GM12878 (cell line): ENCODE data around the gene SENP6. TPM values are rescaled to one million over a fixed set of nuclear protein-coding genes. Genes with fewer than 3 reads are reported as not detected.

Source experiments
- CREM ChIP-seq: IDR thresholded peaks from 2 replicates; pipeline ENCODE4 v1.6.1; 2014; ENCODE audit warnings: antibody characterized with exemption, low read depth
- JUNB ChIP-seq: IDR thresholded peaks from 2 replicates; pipeline ENCODE4 v1.6.1; 2016; ENCODE audit warnings: antibody characterized with exemption, mild to moderate bottlenecking
- KAT2A ChIP-seq: conservative IDR thresholded peaks from 2 replicates; pipeline ENCODE4 v1.6.1; 2011; ENCODE audit warnings: low read depth, low read length; ENCODE audit not compliant: control insufficient read depth
- STAT1 ChIP-seq: fragments of 450-650 bp; conservative IDR thresholded peaks from 2 replicates; pipeline ENCODE4 v1.6.1; 2014; ENCODE audit warnings: antibody characterized with exemption, mild to moderate bottlenecking
- TCF3 ChIP-seq: IDR thresholded peaks from 2 replicates; pipeline ENCODE4 v1.6.1; 2012; ENCODE audit warnings: low read depth, mild to moderate bottlenecking, low read length, borderline replicate concordance; ENCODE audit not compliant: insufficient read depth
- polyA plus RNA-seq, 11 experiments: library from polyadenylated mRNA; depleted of rRNA in 4 of 11; unstranded in 6 of 11; stranded (reverse) in 5 of 11; fragments of >200 nt; fragmentation: Nextera tagmentation in 4 of 11; fragmentation: Illumina TruSeq in 1 of 11; extraction: Ambion mirVana in 4 of 11; extraction: Trizol in 1 of 11; gene quantifications; 1 replicate in 1 of 11; 2 replicates in 10 of 11; pipeline versions ENCODE4 v1.2.1 to v1.2.3, GENCODE V29; 2011 to 2016; ENCODE audit warnings: inconsistent platforms in 2 of 11, missing spikeins in 2 of 11, low read depth in 1 of 11
- small RNA-seq: library from RNA; depleted of rRNA; stranded (forward); fragments of <200 nt; gene quantifications from one replicate; pipeline ENCODE3, GENCODE V24; 2014
- total RNA-seq, 4 experiments: library from RNA; depleted of rRNA in 3 of 4; stranded (reverse); fragments of >200 nt in 3 of 4; fragmentation: Illumina TruSeq in 1 of 4; extraction: Trizol in 1 of 4; gene quantifications; 2 replicates each; pipeline versions ENCODE4 v1.2.1 to v1.2.3, GENCODE V29; 2013 to 2021
- TF ChIP-seq, protein P1 (sequence below): fragments of 450-650 bp; conservative IDR thresholded peaks from 2 replicates; pipeline ENCODE4 v1.6.1; 2017; ENCODE audit warnings: mild to moderate bottlenecking, moderate library complexity
- TF ChIP-seq, protein P2 (sequence below): fragments of 450-650 bp; formaldehyde crosslinking; IDR thresholded peaks from 2 replicates; pipeline ENCODE4 v1.5.0; 2022; ENCODE audit warnings: mild to moderate bottlenecking, missing genetic modification characterization
- TF ChIP-seq, protein P3 (sequence below): fragments of 450-650 bp; IDR thresholded peaks from 2 replicates; pipeline ENCODE4 v1.6.1; 2016; ENCODE audit warnings: mild to moderate bottlenecking

The SENP6 gene
- total and polyA plus RNA-seq, 10 of the 15 experiments (the other 5 are each of a cell fraction or from before 2014, with no cell fraction given) = 10.7 to 70.0 (median 42.3) TPM

DNA sequence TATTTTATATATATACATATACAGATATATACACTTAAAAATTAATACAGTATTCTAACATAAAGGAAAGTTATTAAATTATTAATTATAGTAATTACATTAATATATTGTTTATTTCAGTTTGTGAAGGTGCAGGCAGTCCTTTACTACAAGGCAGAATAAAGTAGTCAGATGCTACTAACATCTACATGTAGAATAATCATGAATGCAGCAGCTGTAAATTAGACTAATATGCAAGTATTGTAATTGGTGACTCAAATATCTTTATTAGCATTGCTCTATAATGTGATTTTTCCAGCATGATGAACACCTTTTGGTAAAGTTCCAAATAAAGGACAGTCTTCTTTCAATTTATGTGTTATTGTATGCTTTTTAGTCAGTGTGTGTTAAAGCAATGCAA lies 164.7 kb downstream of the SENP6 start (continued):
- TF ChIP-seq, protein P1, sequence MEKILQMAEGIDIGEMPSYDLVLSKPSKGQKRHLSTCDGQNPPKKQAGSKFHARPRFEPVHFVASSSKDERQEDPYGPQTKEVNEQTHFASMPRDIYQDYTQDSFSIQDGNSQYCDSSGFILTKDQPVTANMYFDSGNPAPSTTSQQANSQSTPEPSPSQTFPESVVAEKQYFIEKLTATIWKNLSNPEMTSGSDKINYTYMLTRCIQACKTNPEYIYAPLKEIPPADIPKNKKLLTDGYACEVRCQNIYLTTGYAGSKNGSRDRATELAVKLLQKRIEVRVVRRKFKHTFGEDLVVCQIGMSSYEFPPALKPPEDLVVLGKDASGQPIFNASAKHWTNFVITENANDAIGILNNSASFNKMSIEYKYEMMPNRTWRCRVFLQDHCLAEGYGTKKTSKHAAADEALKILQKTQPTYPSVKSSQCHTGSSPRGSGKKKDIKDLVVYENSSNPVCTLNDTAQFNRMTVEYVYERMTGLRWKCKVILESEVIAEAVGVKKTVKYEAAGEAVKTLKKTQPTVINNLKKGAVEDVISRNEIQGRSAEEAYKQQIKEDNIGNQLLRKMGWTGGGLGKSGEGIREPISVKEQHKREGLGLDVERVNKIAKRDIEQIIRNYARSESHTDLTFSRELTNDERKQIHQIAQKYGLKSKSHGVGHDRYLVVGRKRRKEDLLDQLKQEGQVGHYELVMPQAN = no peak
- TF ChIP-seq, protein P2, sequence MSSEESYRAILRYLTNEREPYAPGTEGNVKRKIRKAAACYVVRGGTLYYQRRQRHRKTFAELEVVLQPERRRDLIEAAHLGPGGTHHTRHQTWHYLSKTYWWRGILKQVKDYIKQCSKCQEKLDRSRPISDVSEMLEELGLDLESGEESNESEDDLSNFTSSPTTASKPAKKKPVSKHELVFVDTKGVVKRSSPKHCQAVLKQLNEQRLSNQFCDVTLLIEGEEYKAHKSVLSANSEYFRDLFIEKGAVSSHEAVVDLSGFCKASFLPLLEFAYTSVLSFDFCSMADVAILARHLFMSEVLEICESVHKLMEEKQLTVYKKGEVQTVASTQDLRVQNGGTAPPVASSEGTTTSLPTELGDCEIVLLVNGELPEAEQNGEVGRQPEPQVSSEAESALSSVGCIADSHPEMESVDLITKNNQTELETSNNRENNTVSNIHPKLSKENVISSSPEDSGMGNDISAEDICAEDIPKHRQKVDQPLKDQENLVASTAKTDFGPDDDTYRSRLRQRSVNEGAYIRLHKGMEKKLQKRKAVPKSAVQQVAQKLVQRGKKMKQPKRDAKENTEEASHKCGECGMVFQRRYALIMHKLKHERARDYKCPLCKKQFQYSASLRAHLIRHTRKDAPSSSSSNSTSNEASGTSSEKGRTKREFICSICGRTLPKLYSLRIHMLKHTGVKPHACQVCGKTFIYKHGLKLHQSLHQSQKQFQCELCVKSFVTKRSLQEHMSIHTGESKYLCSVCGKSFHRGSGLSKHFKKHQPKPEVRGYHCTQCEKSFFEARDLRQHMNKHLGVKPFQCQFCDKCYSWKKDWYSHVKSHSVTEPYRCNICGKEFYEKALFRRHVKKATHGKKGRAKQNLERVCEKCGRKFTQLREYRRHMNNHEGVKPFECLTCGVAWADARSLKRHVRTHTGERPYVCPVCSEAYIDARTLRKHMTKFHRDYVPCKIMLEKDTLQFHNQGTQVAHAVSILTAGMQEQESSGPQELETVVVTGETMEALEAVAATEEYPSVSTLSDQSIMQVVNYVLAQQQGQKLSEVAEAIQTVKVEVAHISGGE (CRISPR knock-in tag) = no peak
- TF ChIP-seq JUNB (no peak), KAT2A (no peak), STAT1 (no peak), TCF3 (no peak), CREM (no peak)
- TF ChIP-seq, protein P3, sequence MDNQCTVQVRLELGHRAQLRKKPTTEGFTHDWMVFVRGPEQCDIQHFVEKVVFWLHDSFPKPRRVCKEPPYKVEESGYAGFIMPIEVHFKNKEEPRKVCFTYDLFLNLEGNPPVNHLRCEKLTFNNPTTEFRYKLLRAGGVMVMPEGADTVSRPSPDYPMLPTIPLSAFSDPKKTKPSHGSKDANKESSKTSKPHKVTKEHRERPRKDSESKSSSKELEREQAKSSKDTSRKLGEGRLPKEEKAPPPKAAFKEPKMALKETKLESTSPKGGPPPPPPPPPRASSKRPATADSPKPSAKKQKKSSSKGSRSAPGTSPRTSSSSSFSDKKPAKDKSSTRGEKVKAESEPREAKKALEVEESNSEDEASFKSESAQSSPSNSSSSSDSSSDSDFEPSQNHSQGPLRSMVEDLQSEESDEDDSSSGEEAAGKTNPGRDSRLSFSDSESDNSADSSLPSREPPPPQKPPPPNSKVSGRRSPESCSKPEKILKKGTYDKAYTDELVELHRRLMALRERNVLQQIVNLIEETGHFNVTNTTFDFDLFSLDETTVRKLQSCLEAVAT = no peak

Small RNA genes within 50 kb of the gene (small RNA-seq; reads per million reads assigned to genes)
- gene RNU6-1016P (not detected), gene RNU6-1338P (not detected), gene RNU6-155P (not detected)

Other genes starting within 250 kb of the SENP6 start
- gene FILIP1, start 108.1 kb upstream of the SENP6 start, total RNA-seq (2014; rRNA removed) = 0.56 and 0.71 TPM in 2 replicates
- 0.92 and 0.98 TPM in 2 replicates for gene FILIP1, start 108.1 kb upstream of the SENP6 start, total RNA-seq (2014; rRNA removed; fragmentation: Illumina TruSeq; extraction: Trizol)
- gene FILIP1, start 108.1 kb upstream of the SENP6 start, total RNA-seq (2021) = 0.43 and 0.54 TPM in 2 replicates
- gene FILIP1, start 108.1 kb upstream of the SENP6 start, polyA plus RNA-seq (2011; rRNA removed) = 2.0 and 3.1 TPM in 2 replicates
- gene FILIP1, start 108.1 kb upstream of the SENP6 start, polyA plus RNA-seq (2014; fragmentation: Illumina TruSeq; extraction: Trizol) = 0.48 and 0.74 TPM in 2 replicates
- gene FILIP1, start 108.1 kb upstream of the SENP6 start, polyA plus RNA-seq (2014; fragmentation: Nextera tagmentation; extraction: Ambion mirVana) = under 1 TPM; 0.23 to 0.33 TPM
- gene FILIP1, start 108.1 kb upstream of the SENP6 start, polyA plus RNA-seq (2014; rRNA removed) = 0.25 and 0.32 TPM in 2 replicates
- gene FILIP1, start 108.1 kb upstream of the SENP6 start, polyA plus RNA-seq (2016; fragmentation: Nextera tagmentation; extraction: Ambion mirVana) = under 1 TPM; 0.29 to 0.40 TPM
- 9.7 and 11.6 TPM in 2 replicates for gene MYO6, start 147.4 kb downstream of the SENP6 start, total RNA-seq (2014; rRNA removed)
- 11.3 and 11.6 TPM in 2 replicates for gene MYO6, start 147.4 kb downstream of the SENP6 start, total RNA-seq (2014; rRNA removed; fragmentation: Illumina TruSeq; extraction: Trizol)
- 22.6 and 23.2 TPM in 2 replicates for gene MYO6, start 147.4 kb downstream of the SENP6 start, total RNA-seq (2021)
- 30.4 and 48.0 TPM in 2 replicates for gene MYO6, start 147.4 kb downstream of the SENP6 start, polyA plus RNA-seq (2011; rRNA removed)
- gene MYO6, start 147.4 kb downstream of the SENP6 start, polyA plus RNA-seq (2014; fragmentation: Illumina TruSeq; extraction: Trizol) = 22.3 and 29.2 TPM in 2 replicates
- 1 to 10 TPM; 7.9 to 8.0 TPM for gene MYO6, start 147.4 kb downstream of the SENP6 start, polyA plus RNA-seq (2014; fragmentation: Nextera tagmentation; extraction: Ambion mirVana)
- 9.0 and 11.0 TPM in 2 replicates for gene MYO6, start 147.4 kb downstream of the SENP6 start, polyA plus RNA-seq (2014; rRNA removed)
- gene MYO6, start 147.4 kb downstream of the SENP6 start, polyA plus RNA-seq (2016; fragmentation: Nextera tagmentation; extraction: Ambion mirVana) = 10 to 100 TPM; 27.7 to 27.9 TPM